ENCODE measurements around the gene ARHGAP19. TPM values are rescaled to one million over a fixed set of nuclear protein-coding genes. Genes with fewer than 3 reads are reported as not detected.

Gene ARHGAP19
- total and polyA plus RNA-seq, 9 of the 15 experiments (the other 6 are each of a cell fraction or from before 2014, with no cell fraction given), result 14.8 to 49.5 (median 26.8) TPM

GRCh38 chr10:97210543-97210960, 81.9 kb downstream of the ARHGAP19 start (continued):
- TF ChIP-seq, protein P1, sequence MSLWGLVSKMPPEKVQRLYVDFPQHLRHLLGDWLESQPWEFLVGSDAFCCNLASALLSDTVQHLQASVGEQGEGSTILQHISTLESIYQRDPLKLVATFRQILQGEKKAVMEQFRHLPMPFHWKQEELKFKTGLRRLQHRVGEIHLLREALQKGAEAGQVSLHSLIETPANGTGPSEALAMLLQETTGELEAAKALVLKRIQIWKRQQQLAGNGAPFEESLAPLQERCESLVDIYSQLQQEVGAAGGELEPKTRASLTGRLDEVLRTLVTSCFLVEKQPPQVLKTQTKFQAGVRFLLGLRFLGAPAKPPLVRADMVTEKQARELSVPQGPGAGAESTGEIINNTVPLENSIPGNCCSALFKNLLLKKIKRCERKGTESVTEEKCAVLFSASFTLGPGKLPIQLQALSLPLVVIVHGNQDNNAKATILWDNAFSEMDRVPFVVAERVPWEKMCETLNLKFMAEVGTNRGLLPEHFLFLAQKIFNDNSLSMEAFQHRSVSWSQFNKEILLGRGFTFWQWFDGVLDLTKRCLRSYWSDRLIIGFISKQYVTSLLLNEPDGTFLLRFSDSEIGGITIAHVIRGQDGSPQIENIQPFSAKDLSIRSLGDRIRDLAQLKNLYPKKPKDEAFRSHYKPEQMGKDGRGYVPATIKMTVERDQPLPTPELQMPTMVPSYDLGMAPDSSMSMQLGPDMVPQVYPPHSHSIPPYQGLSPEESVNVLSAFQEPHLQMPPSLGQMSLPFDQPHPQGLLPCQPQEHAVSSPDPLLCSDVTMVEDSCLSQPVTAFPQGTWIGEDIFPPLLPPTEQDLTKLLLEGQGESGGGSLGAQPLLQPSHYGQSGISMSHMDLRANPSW (CRISPR knock-in tag; IDR thresholded peaks at IDR 0.05), result no peak
- TF ChIP-seq ZNF76 (CRISPR knock-in tag; IDR thresholded peaks at IDR 0.05; ENCODE audit: borderline replicate concordance) (no peak), MNT (conservative IDR thresholded peaks at IDR 0.05) (peak; percentile 46 to 48; a peak in 2 of 4 replicates), REST (IDR thresholded peaks at IDR 0.05; ENCODE audit: borderline replicate concordance) (peak; percentile 62), REST (CRISPR knock-in tag; IDR thresholded peaks at IDR 0.05; ENCODE audit: low read depth) (no peak), ZC3H8 (IDR thresholded peaks at IDR 0.05) (no peak), USF1 (CRISPR knock-in tag; IDR thresholded peaks at IDR 0.05) (peak; percentile 59)

Measured in K562 (cell line).